Endodermal cell (in vitro differentiated cells): ENCODE data around the gene NCOA3. TPM values are rescaled to one million over a fixed set of nuclear protein-coding genes. Genes with fewer than 3 reads are reported as not detected.
A peak's percentile ranks its signal among the peaks of the same experiment; 100 is the strongest.

Source experiments
- DNase-seq: peaks from one replicate; pipeline ENCODE4 v3.0.0-alpha.2; 2017
- H3K27ac ChIP-seq: 2 replicates; pipeline ENCODE4 v1.5.1; 2013; ENCODE audit warnings: mild to moderate bottlenecking, low read depth, low read length, moderate library complexity
- H3K27me3 ChIP-seq: 2 replicates; pipeline ENCODE4 v1.6.1; 2013; ENCODE audit warnings: mild to moderate bottlenecking, low read length, moderate library complexity; ENCODE audit not compliant: insufficient read depth, control insufficient read depth, poor library complexity, severe bottlenecking
- H3K36me3 ChIP-seq: 2 replicates; pipeline ENCODE4 v1.7.0; 2013; ENCODE audit warnings: mild to moderate bottlenecking, low read length, moderate library complexity; ENCODE audit not compliant: control insufficient read depth, insufficient read depth
- H3K4me1 ChIP-seq: one replicate; pipeline ENCODE4 v1.7.0; 2013; ENCODE audit warnings: low read length; ENCODE audit not compliant: control insufficient read depth, insufficient read depth
- H3K4me3 ChIP-seq: 2 replicates; pipeline ENCODE4 v1.5.1; 2013; ENCODE audit warnings: mild to moderate bottlenecking, low read length, moderate library complexity
- H3K9ac ChIP-seq: 2 replicates; pipeline ENCODE4 v1.6.1; 2013; ENCODE audit warnings: mild to moderate bottlenecking, low read length, moderate library complexity; ENCODE audit not compliant: poor library complexity, severe bottlenecking; ENCODE audit errors: extremely low read depth
- H3K9me3 ChIP-seq: 2 replicates; pipeline ENCODE4 v1.6.1; 2013; ENCODE audit warnings: mild to moderate bottlenecking, low read length, moderate library complexity; ENCODE audit not compliant: control insufficient read depth
- H3K27ac Mint-ChIP-seq: 2 replicates; pipeline ENCODE4 v1.8.0; 2020; ENCODE audit warnings: mixed read lengths
- H3K27me3 Mint-ChIP-seq: 2 replicates; pipeline ENCODE4 v1.8.0; 2021; ENCODE audit warnings: mild to moderate bottlenecking, mixed read lengths; ENCODE audit not compliant: insufficient read depth
- H3K36me3 Mint-ChIP-seq: 2 replicates; pipeline ENCODE4 v1.8.0; 2020; ENCODE audit warnings: low read depth, mixed read lengths
- H3K4me1 Mint-ChIP-seq: 2 replicates; pipeline ENCODE4 v1.8.0; 2020; ENCODE audit warnings: mixed read lengths
- H3K4me3 Mint-ChIP-seq: 2 replicates; pipeline ENCODE4 v1.8.0; 2020; ENCODE audit warnings: mild to moderate bottlenecking, moderate library complexity, mixed read lengths
- H3K9me3 Mint-ChIP-seq: 2 replicates; pipeline ENCODE4 v1.8.0; 2020; ENCODE audit warnings: mild to moderate bottlenecking, mixed read lengths
- CTCF ChIP-seq: fragments of 200-600 bp; sonication (generic); conservative IDR thresholded peaks from 2 replicates; pipeline ENCODE4 v1.5.0; 2021; ENCODE audit warnings: antibody characterized with exemption, mild to moderate bottlenecking
- WGBS, 2 experiments: methylation state at CpG; one replicate each; pipeline versions ENCODE4 v1.1.5 to v1.1.7; 2013; ENCODE audit warnings: missing lambda C conversion rate in 2 of 2, mixed read lengths in 1 of 2; ENCODE audit not compliant: insufficient coverage in 1 of 2, insufficient read length in 1 of 2; 5-methylcytosine and 5-hydroxymethylcytosine counted together
- total RNA-seq, 2 donors: library from RNA; stranded (reverse); fragmentation: NEBNext Ultra II Directional in 1 of 2; extraction: Animal tissue kit (Norgen Biotek cat#: 25700) in 1 of 2; gene quantifications; 2 replicates in 1 of 2; 3 replicates in 1 of 2; pipeline ENCODE4 v1.2.1, GENCODE V29; 2021

NCOA3 gene
- total RNA-seq, 2 donors from 2014 or later: 38.6 TPM

- Mint-ChIP-seq H3K36me3 (peaks cover 20% of the 10 kb centered on the region), H3K4me1 (peaks cover 9% of the 10 kb centered on the region), H3K27me3 (no peaks in the 10 kb centered on the region), H3K4me3 (no peak overlapping the region), H3K27ac (peak overlapping the region; percentile 28), H3K9me3 (no peaks in the 10 kb centered on the region)
- H3K4me1 ChIP-seq: no peaks in the 10 kb centered on the region
- H3K9me3 ChIP-seq: peaks cover 6% of the 10 kb centered on the region
- no peaks in the 10 kb centered on the region for H3K27me3 ChIP-seq
- H3K4me3 ChIP-seq: no peak overlapping the region
- H3K27ac ChIP-seq: no peak overlapping the region
- H3K36me3 ChIP-seq: peaks cover 49% of the 10 kb centered on the region
- no peak for TF ChIP-seq CTCF
- no peak overlapping the region for H3K9ac ChIP-seq
- no peak for DNase-seq
- WGBS, 2 experiments: 85 to 91% methylated on average over 3 to 6 of the region's 6 CpGs
These were observed 85.1 kb downstream of the NCOA3 start for GRCh38 chr20:47586649-47587294.

- Mint-ChIP-seq H3K4me1 (peaks cover 9% of the 10 kb centered on the region), H3K36me3 (peaks cover 29% of the 10 kb centered on the region), H3K27me3 (no peaks in the 10 kb centered on the region), H3K9me3 (no peaks in the 10 kb centered on the region), H3K27ac (no peak overlapping the region), H3K4me3 (no peak overlapping the region)
- H3K36me3 ChIP-seq: peaks cover 49% of the 10 kb centered on the region
- no peak for DNase-seq
- H3K4me3 ChIP-seq: no peak overlapping the region
- TF ChIP-seq CTCF: no peak
- no peak overlapping the region for H3K27ac ChIP-seq
- no peaks in the 10 kb centered on the region for H3K4me1 ChIP-seq
- no peaks in the 10 kb centered on the region for H3K27me3 ChIP-seq
- 73 to 97% methylated on average over 4 to 8 of the region's 8 CpGs for WGBS, 2 experiments
- H3K9ac ChIP-seq: no peak overlapping the region
- H3K9me3 ChIP-seq: peaks cover 6% of the 10 kb centered on the region
These were observed 86.5 kb downstream of the NCOA3 start for GRCh38 chr20:47588158-47588557.

GRCh38 chr20:47591231-47591630 is 89.5 kb downstream of the NCOA3 start:
- no peak overlapping the region for H3K4me3 Mint-ChIP-seq
- peaks cover 30% of the 10 kb centered on the region for H3K36me3 Mint-ChIP-seq
- H3K27me3 ChIP-seq: no peaks in the 10 kb centered on the region
- no peak overlapping the region for H3K4me3 ChIP-seq
- H3K9ac ChIP-seq: no peak overlapping the region
- H3K9me3 Mint-ChIP-seq: no peaks in the 10 kb centered on the region
- H3K27ac ChIP-seq: no peak overlapping the region
- H3K9me3 ChIP-seq: peaks cover 6% of the 10 kb centered on the region
- H3K4me1 Mint-ChIP-seq: peaks cover 9% of the 10 kb centered on the region
- no peak for DNase-seq
- peaks cover 37% of the 10 kb centered on the region for H3K36me3 ChIP-seq
- no peaks in the 10 kb centered on the region for H3K4me1 ChIP-seq
- no peak for TF ChIP-seq CTCF
- 96 to 100% methylated on average over 1 of the region's 1 CpG for WGBS, 2 experiments
- H3K27ac Mint-ChIP-seq: no peak overlapping the region
- H3K27me3 Mint-ChIP-seq: no peaks in the 10 kb centered on the region
